Astrocyte (in vitro differentiated cells and primary cell): ENCODE measurements around the gene CDKN2B-AS1. TPM values are rescaled to one million over a fixed set of nuclear protein-coding genes. Genes with fewer than 3 reads are reported as not detected.
A peak's percentile ranks its signal among the peaks of the same experiment; 100 is the strongest.

Experiments used
- DNase-seq: peaks from one replicate; pipeline ENCODE4 v3.0.0-alpha.2; 2010; ENCODE audit warnings: low read depth
- FAIRE-seq: peaks from 2 replicates; lab custom pipeline; 2011; peaks lifted over from hg19 to GRCh38; lab: Jason Lieb, UNC
- H2AFZ ChIP-seq: 2 replicates; pipeline ENCODE4 v1.6.0; 2012; ENCODE audit warnings: low read depth, low read length, inconsistent platforms
- H3K27ac ChIP-seq: 2 replicates; pipeline ENCODE4 v1.5.1; 2011; ENCODE audit warnings: low read depth, low read length, inconsistent platforms
- H3K27me3 ChIP-seq: 2 replicates; pipeline ENCODE4 v1.6.0; 2011; ENCODE audit warnings: low read length, inconsistent platforms; ENCODE audit not compliant: insufficient read depth
- H3K36me3 ChIP-seq: 2 replicates; pipeline ENCODE4 v1.5.1; 2011; ENCODE audit warnings: low read length, inconsistent platforms; ENCODE audit not compliant: insufficient read depth
- H3K4me1 ChIP-seq: 2 replicates; pipeline ENCODE4 v1.5.1; 2011; ENCODE audit warnings: low read length, inconsistent platforms; ENCODE audit not compliant: insufficient read depth
- H3K4me2 ChIP-seq: 2 replicates; pipeline ENCODE4 v1.6.0; 2012; ENCODE audit warnings: low read length, inconsistent platforms
- H3K4me3 ChIP-seq: 2 replicates; pipeline ENCODE4 v1.5.1; 2011; ENCODE audit warnings: low read depth, mild to moderate bottlenecking, low read length, inconsistent platforms; ENCODE audit not compliant: insufficient read depth
- H3K79me2 ChIP-seq: 2 replicates; pipeline ENCODE4 v1.6.0; 2012; ENCODE audit warnings: mild to moderate bottlenecking, low read length, inconsistent platforms; ENCODE audit not compliant: insufficient read depth
- H3K9ac ChIP-seq: 2 replicates; pipeline ENCODE4 v1.6.0; 2012; ENCODE audit warnings: mild to moderate bottlenecking, low read length, inconsistent platforms
- H3K9me3 ChIP-seq: 2 replicates; pipeline ENCODE4 v1.5.1; 2012; ENCODE audit warnings: low read depth, mild to moderate bottlenecking, low read length, inconsistent platforms; ENCODE audit not compliant: insufficient read depth
- H4K20me1 ChIP-seq: 2 replicates; pipeline ENCODE4 v1.6.0; 2012; ENCODE audit warnings: low read length, inconsistent platforms; ENCODE audit not compliant: insufficient read depth
- H3K27ac Mint-ChIP-seq: one replicate; pipeline ENCODE4 v1.8.0; 2021; ENCODE audit warnings: mild to moderate bottlenecking, mixed read lengths; ENCODE audit not compliant: unreplicated experiment
- H3K27me3 Mint-ChIP-seq: one replicate; pipeline ENCODE4 v1.8.0; 2021; ENCODE audit warnings: low read depth, mixed read lengths; ENCODE audit not compliant: unreplicated experiment
- H3K36me3 Mint-ChIP-seq: one replicate; pipeline ENCODE4 v1.8.0; 2021; ENCODE audit warnings: low read depth, mixed read lengths; ENCODE audit not compliant: unreplicated experiment
- H3K4me1 Mint-ChIP-seq: one replicate; pipeline ENCODE4 v1.8.0; 2021; ENCODE audit warnings: low read depth, mixed read lengths; ENCODE audit not compliant: unreplicated experiment
- H3K4me3 Mint-ChIP-seq: one replicate; pipeline ENCODE4 v1.8.0; 2021; ENCODE audit warnings: mild to moderate bottlenecking, moderate library complexity, mixed read lengths; ENCODE audit not compliant: unreplicated experiment
- H3K9me3 Mint-ChIP-seq: one replicate; pipeline ENCODE4 v1.8.0; 2021; ENCODE audit warnings: mild to moderate bottlenecking, mixed read lengths; ENCODE audit not compliant: unreplicated experiment
- EZH2 ChIP-seq: IDR thresholded peaks from 2 replicates; pipeline ENCODE4 v1.6.1; 2012; ENCODE audit warnings: mild to moderate bottlenecking, low read length, inconsistent platforms; ENCODE audit not compliant: insufficient read depth
- total RNA-seq: library from RNA; stranded (reverse); gene quantifications from 2 replicates; pipeline ENCODE4 v1.2.1, GENCODE V29; 2021
- TF ChIP-seq, protein P1 (sequence below): IDR thresholded peaks from 2 replicates; pipeline ENCODE4 v1.5.1; 2011; ENCODE audit warnings: low read depth, mild to moderate bottlenecking, inconsistent platforms, low read length, moderate library complexity; ENCODE audit not compliant: insufficient read depth

The CDKN2B-AS1 gene
- total RNA-seq, 1 donor from 2014 or later = 2.3 TPM

DNA sequence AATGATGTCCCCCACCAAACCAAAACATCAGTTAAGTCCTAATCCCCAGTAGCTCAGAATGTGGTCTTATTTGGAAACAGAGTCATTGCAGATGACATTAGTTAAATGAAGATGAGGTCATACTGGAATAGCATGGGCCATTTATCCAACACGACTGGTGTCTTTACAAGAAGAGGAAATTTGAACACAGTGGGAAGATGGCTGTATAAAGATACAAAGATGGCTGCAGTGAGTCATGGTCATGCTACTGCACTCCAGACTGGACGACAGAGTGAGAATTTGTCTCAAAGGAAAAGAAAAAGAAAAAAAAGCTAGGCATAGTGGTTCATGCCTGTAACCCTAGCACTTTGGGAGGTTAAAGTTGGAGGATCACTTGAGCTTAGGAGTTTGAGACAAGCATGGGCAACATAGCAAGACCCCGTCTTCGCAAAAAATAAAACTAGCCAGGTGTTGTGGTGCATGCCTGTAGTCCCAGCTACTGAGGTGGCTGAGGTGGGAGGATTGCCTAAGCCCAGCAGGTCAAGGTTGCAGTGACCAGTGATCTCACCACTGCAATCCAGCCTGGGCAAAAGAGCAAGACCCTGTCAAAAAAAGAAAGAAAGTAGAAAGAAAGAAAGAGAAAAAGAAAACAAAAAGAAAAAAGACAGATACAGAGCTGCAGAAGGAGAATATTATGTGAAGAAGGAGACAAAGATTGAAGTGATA lies 144.5 kb downstream of the CDKN2B-AS1 start:
- H3K9me3 Mint-ChIP-seq = no peaks in the 10 kb centered on the region
- Histone ChIP-seq H3K9me3 (no peaks in the 10 kb centered on the region), H3K27ac (no peak overlapping the region), H2AFZ (no peak overlapping the region), H3K4me3 (no peak overlapping the region), H3K27me3 (no peaks in the 10 kb centered on the region), H4K20me1 (no peaks in the 10 kb centered on the region), H3K4me2 (no peak overlapping the region), H3K9ac (no peak overlapping the region), H3K4me1 (peaks cover 42% of the 10 kb centered on the region), H3K79me2 (no peaks in the 10 kb centered on the region), H3K36me3 (no peaks in the 10 kb centered on the region)
- DNase-seq = no peak
- TF ChIP-seq EZH2 = no peak
- TF ChIP-seq, protein P1, sequence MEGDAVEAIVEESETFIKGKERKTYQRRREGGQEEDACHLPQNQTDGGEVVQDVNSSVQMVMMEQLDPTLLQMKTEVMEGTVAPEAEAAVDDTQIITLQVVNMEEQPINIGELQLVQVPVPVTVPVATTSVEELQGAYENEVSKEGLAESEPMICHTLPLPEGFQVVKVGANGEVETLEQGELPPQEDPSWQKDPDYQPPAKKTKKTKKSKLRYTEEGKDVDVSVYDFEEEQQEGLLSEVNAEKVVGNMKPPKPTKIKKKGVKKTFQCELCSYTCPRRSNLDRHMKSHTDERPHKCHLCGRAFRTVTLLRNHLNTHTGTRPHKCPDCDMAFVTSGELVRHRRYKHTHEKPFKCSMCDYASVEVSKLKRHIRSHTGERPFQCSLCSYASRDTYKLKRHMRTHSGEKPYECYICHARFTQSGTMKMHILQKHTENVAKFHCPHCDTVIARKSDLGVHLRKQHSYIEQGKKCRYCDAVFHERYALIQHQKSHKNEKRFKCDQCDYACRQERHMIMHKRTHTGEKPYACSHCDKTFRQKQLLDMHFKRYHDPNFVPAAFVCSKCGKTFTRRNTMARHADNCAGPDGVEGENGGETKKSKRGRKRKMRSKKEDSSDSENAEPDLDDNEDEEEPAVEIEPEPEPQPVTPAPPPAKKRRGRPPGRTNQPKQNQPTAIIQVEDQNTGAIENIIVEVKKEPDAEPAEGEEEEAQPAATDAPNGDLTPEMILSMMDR = no peak
- H3K27ac Mint-ChIP-seq = peak overlapping the region; percentile 26
- no peaks in the 10 kb centered on the region for H3K36me3 Mint-ChIP-seq
- no peak for FAIRE-seq
- H3K27me3 Mint-ChIP-seq = no peaks in the 10 kb centered on the region
- no peak overlapping the region for H3K4me3 Mint-ChIP-seq
- peaks cover 56% of the 10 kb centered on the region for H3K4me1 Mint-ChIP-seq

DNA sequence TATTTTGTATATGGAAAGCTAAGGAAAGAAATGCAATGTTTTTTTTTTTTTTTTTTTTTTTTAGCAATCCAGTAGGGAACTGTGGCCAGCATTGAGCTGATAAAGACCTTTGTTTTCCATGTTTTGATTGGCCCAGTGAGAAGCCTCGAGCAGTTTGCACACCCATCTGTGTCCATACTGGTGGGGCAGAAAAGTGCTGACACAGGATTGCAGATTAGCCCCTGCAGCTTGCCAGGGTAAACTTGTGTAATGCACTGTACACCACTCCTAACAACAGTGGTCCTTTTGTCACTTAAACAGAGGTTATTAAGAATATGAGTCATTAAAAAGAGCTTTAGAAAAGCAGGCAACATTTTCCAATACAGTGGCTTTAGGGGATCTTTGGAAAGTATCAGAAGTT lies 147.3 kb downstream of the CDKN2B-AS1 start:
- H3K27me3 ChIP-seq = no peaks in the 10 kb centered on the region
- FAIRE-seq (no peak), DNase-seq (peak; percentile 87)
- Mint-ChIP-seq H3K27ac (peak overlapping the region; percentile 22), H3K36me3 (no peaks in the 10 kb centered on the region), H3K4me1 (peaks cover 42% of the 10 kb centered on the region), H3K27me3 (no peaks in the 10 kb centered on the region), H3K4me3 (no peak overlapping the region), H3K9me3 (no peaks in the 10 kb centered on the region)
- no peak overlapping the region for H3K4me3 ChIP-seq
- no peak for TF ChIP-seq EZH2
- TF ChIP-seq, protein P1 = no peak
- no peak overlapping the region for H3K9ac ChIP-seq
- peak overlapping the region; percentile 68 for H3K27ac ChIP-seq
- no peaks in the 10 kb centered on the region for H3K9me3 ChIP-seq
- H3K4me1 ChIP-seq = peaks cover 26% of the 10 kb centered on the region
- no peak overlapping the region for H2AFZ ChIP-seq
- H3K4me2 ChIP-seq = no peak overlapping the region
- no peaks in the 10 kb centered on the region for H4K20me1 ChIP-seq
- H3K36me3 ChIP-seq = no peaks in the 10 kb centered on the region
- H3K79me2 ChIP-seq = no peaks in the 10 kb centered on the region

DNA sequence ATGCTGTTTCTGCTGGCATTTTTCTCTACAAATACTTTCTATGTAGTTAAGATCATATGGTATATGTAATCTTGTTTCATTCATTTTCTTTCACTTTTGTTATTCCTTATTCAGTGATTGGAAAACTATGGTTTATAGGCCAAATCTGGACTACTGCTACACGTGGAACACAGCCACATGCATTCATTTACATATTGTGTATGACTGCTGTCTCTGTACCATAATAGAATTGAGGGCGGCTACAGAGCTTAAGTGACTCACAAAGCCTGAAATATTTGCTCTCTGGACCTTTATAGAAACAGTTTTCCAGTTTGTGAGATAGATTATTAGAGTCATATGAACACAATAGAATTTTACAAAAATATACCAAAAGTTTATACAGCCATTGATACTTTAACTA lies 148.1 kb downstream of the CDKN2B-AS1 start:
- Histone ChIP-seq H2AFZ (no peak overlapping the region), H3K27ac (peak overlapping the region; percentile 68), H3K4me2 (peak overlapping the region; percentile 3), H4K20me1 (no peaks in the 10 kb centered on the region), H3K9me3 (no peaks in the 10 kb centered on the region), H3K79me2 (no peaks in the 10 kb centered on the region), H3K4me3 (no peak overlapping the region), H3K9ac (peak overlapping the region; percentile 3), H3K36me3 (no peaks in the 10 kb centered on the region), H3K27me3 (no peaks in the 10 kb centered on the region), H3K4me1 (peaks cover 26% of the 10 kb centered on the region)
- no peak for TF ChIP-seq EZH2
- TF ChIP-seq, protein P1 = no peak
- no peak overlapping the region for H3K4me3 Mint-ChIP-seq
- DNase-seq = peak; percentile 69
- FAIRE-seq = no peak
- H3K27ac Mint-ChIP-seq = peak overlapping the region; percentile 87
- H3K4me1 Mint-ChIP-seq = peaks cover 38% of the 10 kb centered on the region
- H3K36me3 Mint-ChIP-seq = no peaks in the 10 kb centered on the region
- H3K27me3 Mint-ChIP-seq = no peaks in the 10 kb centered on the region
- H3K9me3 Mint-ChIP-seq = no peaks in the 10 kb centered on the region
